GM12878 (cell line): ENCODE measurements around the gene MYO18B. TPM values are rescaled to one million over a fixed set of nuclear protein-coding genes. Genes with fewer than 3 reads are reported as not detected.
A peak's percentile ranks its signal among the peaks of the same experiment; 100 is the strongest.

Source experiments
- ATAC-seq: fragments of 200-7000 bp; cut with Tn5 transposase; 3 replicates; pipeline ENCODE4 v1.9.1; 2020; ENCODE audit warnings: mild to moderate bottlenecking, moderate library complexity
- BruUV-seq: library from RNA; stranded (reverse); fragments of 400-500 nt; replicated peaks from 2 replicates; lab custom pipeline; 2021; lab: Mats Ljungman, UMichigan
- CTCF ChIA-PET: fragments of 300-600 bp; sonication (Branson Sonifier 250); formaldehyde crosslinking; extraction: SDS; loops from one replicate; lab custom pipeline; 2021; ENCODE audit warnings: inconsistent platforms; lab: Yijun Ruan, JAX
- POLR2A ChIA-PET: fragments of 350-600 bp; formaldehyde crosslinking; extraction: SDS; loops from one replicate; lab custom pipeline; 2021; ENCODE audit warnings: inconsistent platforms; lab: Charles Lee
- RAD21 ChIA-PET: fragments of 300-600 bp; sonication (Branson Sonifier 250); formaldehyde crosslinking; loops from one replicate; lab custom pipeline; 2023; ENCODE audit warnings: antibody characterized with exemption; ENCODE audit not compliant: unreplicated experiment; lab: Charles Lee
- SMC1A ChIA-PET: fragments of 300-600 bp; sonication (Branson Sonifier 250); formaldehyde crosslinking; loops from one replicate; lab custom pipeline; 2023; ENCODE audit not compliant: unreplicated experiment, uncharacterized antibody; lab: Charles Lee
- DNase-seq: peaks from one replicate; pipeline ENCODE4 v3.0.0-alpha.2; 2011; ENCODE audit warnings: low read depth, low spot score
- FAIRE-seq: peaks from 3 replicates; lab custom pipeline; 2011; peaks lifted over from hg19 to GRCh38; lab: Jason Lieb, UNC
- H2AFZ ChIP-seq: 2 replicates; pipeline ENCODE4 v1.6.0; 2011; ENCODE audit warnings: low read depth, low read length, control low read depth; ENCODE audit not compliant: control insufficient read depth
- H3K27ac ChIP-seq: 2 replicates; pipeline ENCODE4 v1.5.1; 2011; ENCODE audit warnings: control low read depth; ENCODE audit not compliant: control insufficient read depth, insufficient read depth
- H3K27me3 ChIP-seq, 2 experiments: replicated peaks in 1 of 2; 2 replicates each; pipeline versions ENCODE4 v1.6.0 to v1.6.1; 2011; ENCODE audit warnings: low read length in 1 of 2; ENCODE audit not compliant: control insufficient read depth in 2 of 2, insufficient read depth in 2 of 2
- H3K36me3 ChIP-seq, 2 experiments: 2 replicates each; pipeline ENCODE4 v1.5.1; 2011; ENCODE audit warnings: low read length in 1 of 2; ENCODE audit not compliant: control insufficient read depth in 2 of 2, insufficient read depth in 2 of 2
- H3K4me1 ChIP-seq: 2 replicates; pipeline ENCODE4 v1.6.1; 2011; ENCODE audit warnings: mild to moderate bottlenecking, low read length, moderate library complexity, mixed read lengths; ENCODE audit not compliant: control insufficient read depth, insufficient read depth
- H3K4me2 ChIP-seq: 2 replicates; pipeline ENCODE4 v1.6.0; 2011; ENCODE audit warnings: control low read depth; ENCODE audit not compliant: control insufficient read depth, insufficient read depth
- H3K4me3 ChIP-seq: fragments of 200-600 bp; sonication (generic); 2 replicates; pipeline ENCODE4 v1.5.1; 2016
- H3K79me2 ChIP-seq: 2 replicates; pipeline ENCODE4 v1.6.0; 2011; ENCODE audit warnings: low read length; ENCODE audit not compliant: control insufficient read depth, insufficient read depth
- H3K9ac ChIP-seq: 2 replicates; pipeline ENCODE4 v1.8.0; 2011; ENCODE audit warnings: low read length, control low read depth, mixed read lengths; ENCODE audit not compliant: control insufficient read depth, insufficient read depth
- H3K9me3 ChIP-seq: replicated peaks from 3 replicates; pipeline ENCODE4 v1.5.1; 2011; ENCODE audit warnings: mild to moderate bottlenecking, low read length; ENCODE audit not compliant: control insufficient read depth, insufficient read depth
- H4K20me1 ChIP-seq: 2 replicates; pipeline ENCODE4 v1.6.0; 2011; ENCODE audit not compliant: control insufficient read depth, insufficient read depth
- EZH2 ChIP-seq: IDR thresholded peaks from 2 replicates; pipeline ENCODE4 v1.6.1; 2012; ENCODE audit warnings: low read depth, mild to moderate bottlenecking, control low read depth, inconsistent platforms, low read length, borderline replicate concordance; ENCODE audit not compliant: control insufficient read depth
- MLLT1 ChIP-seq: fragments of 450-650 bp; IDR thresholded peaks from 2 replicates; pipeline ENCODE4 v1.6.1; 2016; ENCODE audit warnings: mild to moderate bottlenecking
- NR2C2 ChIP-seq: IDR thresholded peaks from 2 replicates; pipeline ENCODE4 v1.6.1; 2011; ENCODE audit warnings: borderline replicate concordance, low read depth; ENCODE audit not compliant: control insufficient read depth, insufficient read length
- RUNX3 ChIP-seq: IDR thresholded peaks from 2 replicates; pipeline ENCODE4 v1.6.1; 2012; ENCODE audit warnings: low read length, inconsistent platforms
- SIN3A ChIP-seq: IDR thresholded peaks from 2 replicates; pipeline ENCODE4 v1.6.1; 2012; ENCODE audit warnings: low read depth, low read length, improper control_type of control experiment
- WGBS: methylation state at CpG from one replicate; pipeline ENCODE4 v1.1.6; 2016; ENCODE audit warnings: low lambda C conversion rate; ENCODE audit not compliant: insufficient replicate concordance, insufficient coverage; ENCODE audit errors: missing lambda C conversion rate; 5-methylcytosine and 5-hydroxymethylcytosine counted together
- in situ Hi-C: fragments of 300-500 bp; cut with MboI; formaldehyde crosslinking; loops from 9 replicates; pipeline ENCODE4 v1.14.3; 2018; ENCODE audit warnings: mixed read lengths
- intact Hi-C: fragments of 100-400 bp; cut with micrococcal nuclease; formaldehyde crosslinking; loops from one replicate; pipeline ENCODE4 v1.14.2; 2022; ENCODE audit not compliant: unreplicated experiment
- polyA plus RNA-seq, 11 experiments: library from polyadenylated mRNA; depleted of rRNA in 4 of 11; unstranded in 6 of 11; stranded (reverse) in 5 of 11; fragments of >200 nt; fragmentation: Nextera tagmentation in 4 of 11; fragmentation: Illumina TruSeq in 1 of 11; extraction: Ambion mirVana in 4 of 11; extraction: Trizol in 1 of 11; gene quantifications; 1 replicate in 1 of 11; 2 replicates in 10 of 11; pipeline versions ENCODE4 v1.2.1 to v1.2.3, GENCODE V29; 2011 to 2016; ENCODE audit warnings: inconsistent platforms in 2 of 11, missing spikeins in 2 of 11, low read depth in 1 of 11
- total RNA-seq, 4 experiments: library from RNA; depleted of rRNA in 3 of 4; stranded (reverse); fragments of >200 nt in 3 of 4; fragmentation: Illumina TruSeq in 1 of 4; extraction: Trizol in 1 of 4; gene quantifications; 2 replicates each; pipeline versions ENCODE4 v1.2.1 to v1.2.3, GENCODE V29; 2013 to 2021

Gene MYO18B
- total and polyA plus RNA-seq, 10 of the 15 experiments (the other 5 are each of a cell fraction or from before 2014, with no cell fraction given): 0.05 to 2.1 (median 0.51) TPM; not detected in 1

- POLR2A ChIA-PET: no interaction called here
- ATAC-seq (no peak), DNase-seq (no peak), FAIRE-seq (no peak)
- Histone ChIP-seq H3K79me2 (no peaks in the 10 kb centered on the region), H3K9ac (no peak overlapping the region), H3K4me2 (no peak overlapping the region), H4K20me1 (no peaks in the 10 kb centered on the region), H3K4me3 (no peak overlapping the region), H3K9me3 (no peaks in the 10 kb centered on the region), H2AFZ (no peak overlapping the region), H3K27me3 (no peaks in the 10 kb centered on the region), H3K4me1 (peaks cover 20% of the 10 kb centered on the region), H3K36me3 (no peaks in the 10 kb centered on the region), H3K27ac (no peak overlapping the region)
- CTCF ChIA-PET: interaction anchor here (2.6 kb wide), 1 partner anchor 25 kb away, joined by 7 read pairs; no protein-coding TSS in a partner anchor
- no peak for TF ChIP-seq SIN3A
- TF ChIP-seq MLLT1: 0 out of 2 replicates have a peak, but pooled peaks have one; percentile 48
- BruUV-seq: no TSS peak
- WGBS: 40% methylated on average over 8 of the region's 8 CpGs
- RAD21 ChIA-PET: interaction anchor here (1.4 kb wide), 1 partner anchor 203 kb away, joined by 3 read pairs; no protein-coding TSS in a partner anchor
- SMC1A ChIA-PET: no interaction called here
- in situ Hi-C loops: no loop called here
- intact Hi-C loops: no loop called here
Measured at GRCh38 chr22:25747245-25747944, 5.4 kb downstream of the MYO18B start.

- DNase-seq: no peak
- Histone ChIP-seq H3K9ac (no peak overlapping the region), H3K36me3 (no peaks in the 10 kb centered on the region), H3K79me2 (no peaks in the 10 kb centered on the region), H3K27me3 (no peaks in the 10 kb centered on the region), H3K4me2 (no peak overlapping the region), H3K9me3 (no peaks in the 10 kb centered on the region), H2AFZ (no peak overlapping the region), H3K4me1 (peaks cover 20% of the 10 kb centered on the region), H4K20me1 (no peaks in the 10 kb centered on the region), H3K4me3 (no peak overlapping the region), H3K27ac (no peak overlapping the region)
- no peak for ATAC-seq
- intact Hi-C loops: no loop called here
- no TSS peak for BruUV-seq
- ChIA-PET RAD21 (interaction anchor here (1.4 kb wide), 1 partner anchor 204 kb away, joined by 3 read pairs; no protein-coding TSS in a partner anchor), SMC1A (interaction anchor here (1.2 kb wide), 2 partner anchors 19 to 180 kb away, joined by 3 to 5 read pairs; no protein-coding TSS in a partner anchor), CTCF (interaction anchor here (1.4 kb wide), 1 partner anchor 25 kb away, joined by 5 read pairs; no protein-coding TSS in a partner anchor), POLR2A (no interaction called here)
- TF ChIP-seq NR2C2 (no peak), EZH2 (no peak), RUNX3 (no peak)
- no peak for FAIRE-seq
- WGBS: 82% methylated on average over 5 of the region's 5 CpGs
- in situ Hi-C loops: no loop called here
Measured at GRCh38 chr22:25748140-25748539, 6.2 kb downstream of the MYO18B start.
